DOHH2 (cell line): Measurements from ENCODE around the gene PLA2G2E.

Experiments used
- EZH2phosphoT487 ChIP-seq: fragments of 200-600 bp; sonication (generic); IDR thresholded peaks from 2 replicates; pipeline ENCODE4 v1.6.1; 2017; ENCODE audit warnings: borderline replicate concordance, mild to moderate bottlenecking, antibody characterized with exemption, low read length, moderate library complexity, mixed read lengths
- TF ChIP-seq, protein P1 (sequence below): fragments of 200-600 bp; sonication (generic); IDR thresholded peaks from one replicate; pipeline ENCODE4 v1.5.1; 2014; ENCODE audit warnings: antibody characterized with exemption, mild to moderate bottlenecking, low read depth, low read length; ENCODE audit not compliant: poor library complexity, severe bottlenecking

DNA sequence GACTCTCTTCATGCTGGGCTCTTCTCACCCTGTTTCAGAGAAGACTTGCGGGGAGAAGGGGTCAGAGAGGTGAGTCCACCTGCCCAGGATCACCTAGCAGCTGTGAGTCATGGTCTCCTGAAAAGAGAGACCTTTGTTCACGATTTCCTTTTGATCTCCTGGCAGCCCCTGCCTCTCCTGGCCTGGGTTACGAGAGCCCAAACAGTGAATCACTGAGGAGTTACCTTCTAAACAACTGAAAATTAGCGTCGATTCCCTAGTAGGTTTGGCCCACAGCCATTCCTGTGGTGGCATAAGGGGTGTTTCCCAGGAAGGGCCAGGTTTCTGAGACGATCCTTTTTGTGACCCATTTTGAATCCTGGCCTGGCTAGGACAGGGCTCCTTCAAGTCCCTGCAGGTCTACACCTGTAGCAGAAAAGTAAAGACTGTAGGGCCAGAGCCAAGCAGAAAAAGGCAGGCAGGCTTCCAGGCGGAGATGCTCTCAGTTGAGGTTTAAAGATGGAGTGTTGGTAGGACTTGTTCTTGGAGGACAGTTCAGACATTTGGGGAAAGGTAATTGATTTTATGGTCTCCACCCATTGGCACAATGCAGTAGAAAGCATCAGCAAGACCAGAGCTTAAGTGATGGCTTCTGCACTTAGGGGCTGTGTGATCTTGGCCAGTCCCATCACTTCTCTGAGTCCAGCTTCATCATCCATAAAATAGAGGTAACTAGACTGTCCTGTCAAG is 2.1 kb upstream of the PLA2G2E start:
- TF ChIP-seq, protein P1, sequence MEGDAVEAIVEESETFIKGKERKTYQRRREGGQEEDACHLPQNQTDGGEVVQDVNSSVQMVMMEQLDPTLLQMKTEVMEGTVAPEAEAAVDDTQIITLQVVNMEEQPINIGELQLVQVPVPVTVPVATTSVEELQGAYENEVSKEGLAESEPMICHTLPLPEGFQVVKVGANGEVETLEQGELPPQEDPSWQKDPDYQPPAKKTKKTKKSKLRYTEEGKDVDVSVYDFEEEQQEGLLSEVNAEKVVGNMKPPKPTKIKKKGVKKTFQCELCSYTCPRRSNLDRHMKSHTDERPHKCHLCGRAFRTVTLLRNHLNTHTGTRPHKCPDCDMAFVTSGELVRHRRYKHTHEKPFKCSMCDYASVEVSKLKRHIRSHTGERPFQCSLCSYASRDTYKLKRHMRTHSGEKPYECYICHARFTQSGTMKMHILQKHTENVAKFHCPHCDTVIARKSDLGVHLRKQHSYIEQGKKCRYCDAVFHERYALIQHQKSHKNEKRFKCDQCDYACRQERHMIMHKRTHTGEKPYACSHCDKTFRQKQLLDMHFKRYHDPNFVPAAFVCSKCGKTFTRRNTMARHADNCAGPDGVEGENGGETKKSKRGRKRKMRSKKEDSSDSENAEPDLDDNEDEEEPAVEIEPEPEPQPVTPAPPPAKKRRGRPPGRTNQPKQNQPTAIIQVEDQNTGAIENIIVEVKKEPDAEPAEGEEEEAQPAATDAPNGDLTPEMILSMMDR = no peak
- no peak for TF ChIP-seq EZH2phosphoT487
